IPS-18c (cell line): ENCODE results near the gene MAN1A1.

Experiments
- H3K4me3 ChIP-seq: 2 replicates; pipeline ENCODE4 v1.7.0; 2013; ENCODE audit warnings: low read depth, mild to moderate bottlenecking, low read length, moderate library complexity; ENCODE audit not compliant: insufficient read depth
- H3K9me3 ChIP-seq: one replicate; pipeline ENCODE4 v1.6.1; 2013; ENCODE audit warnings: mild to moderate bottlenecking, low read length, moderate library complexity; ENCODE audit not compliant: control insufficient read depth, insufficient read depth

The MAN1A1 gene

DNA sequence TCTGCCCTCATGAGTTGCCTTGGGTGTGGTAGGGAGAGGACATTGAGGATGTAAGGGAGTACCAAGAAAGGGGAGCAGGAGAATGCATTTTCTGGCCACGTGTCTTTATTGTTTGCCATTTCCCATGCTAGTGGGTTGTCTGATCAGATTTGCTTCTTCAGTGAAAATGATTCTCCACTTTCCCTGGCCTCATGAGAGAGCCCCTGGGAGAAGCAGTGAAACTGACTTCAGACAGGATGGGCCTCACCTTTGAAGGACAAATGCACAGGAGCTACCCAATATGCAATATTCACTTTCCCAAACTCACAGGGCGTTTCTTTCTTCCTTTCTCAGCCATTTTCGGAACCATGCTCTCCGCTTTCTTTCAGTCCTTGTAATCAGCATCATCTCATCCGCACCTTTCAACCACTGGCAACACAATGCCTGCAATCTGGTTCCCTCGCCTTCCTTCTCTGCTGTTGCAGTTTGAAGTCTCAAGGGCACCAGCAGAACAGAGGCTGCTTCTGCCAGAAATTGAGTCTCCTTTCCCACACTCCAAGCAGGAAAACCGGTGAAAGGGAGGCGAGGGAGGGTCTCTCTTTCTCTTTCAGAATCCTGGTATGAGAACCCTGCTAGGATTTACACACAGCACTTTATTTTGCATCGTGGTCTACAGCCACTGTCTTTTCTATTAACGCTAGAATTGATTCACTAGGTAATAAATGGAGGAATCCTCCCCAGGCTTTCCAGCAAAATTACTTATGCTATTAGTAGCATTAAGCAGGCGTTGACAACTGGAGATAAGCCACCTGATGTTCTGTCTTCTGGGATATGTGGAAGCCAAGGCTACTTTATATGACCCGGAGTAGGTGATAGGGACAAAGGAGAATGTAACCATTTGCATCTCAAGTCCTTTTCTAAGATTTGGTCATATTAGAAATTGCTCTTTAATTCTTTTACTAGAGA, 209.1 kb downstream of the MAN1A1 start:
- Histone ChIP-seq H3K9me3 (no peaks in the 10 kb centered on the region), H3K4me3 (no peak overlapping the region)

DNA sequence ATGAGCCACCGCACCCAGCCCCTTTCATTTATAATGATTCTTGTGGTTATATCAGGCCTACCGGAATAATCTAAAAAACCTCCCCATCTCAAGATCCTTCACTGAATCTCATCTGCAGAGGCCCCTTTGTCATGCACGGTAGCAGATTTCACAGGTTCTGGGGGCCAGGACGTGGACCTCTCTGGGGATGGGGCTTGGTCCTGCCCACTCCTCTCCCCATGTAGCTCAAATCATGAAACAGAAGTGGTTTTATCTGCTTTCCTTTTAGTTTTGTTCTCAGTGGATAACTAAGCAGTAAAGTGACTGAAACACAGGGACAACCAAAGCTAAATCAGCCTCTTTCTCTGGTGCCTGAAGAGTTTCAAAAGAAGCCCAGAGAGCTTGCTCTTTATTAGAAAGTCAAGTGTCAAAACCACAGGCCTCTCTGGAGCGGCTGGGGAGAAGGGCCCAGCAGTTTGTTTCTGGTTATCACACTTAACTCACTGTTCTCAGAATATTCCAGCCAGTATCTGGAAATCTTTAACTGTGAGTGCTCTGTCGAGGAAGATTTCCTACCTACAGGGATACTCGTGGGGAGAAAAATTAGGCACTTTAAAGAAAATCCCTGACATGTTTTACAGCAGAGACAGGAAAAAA, 210.5 kb downstream of the MAN1A1 start:
- no peak overlapping the region; the same call in 1 of the 2 replicates for H3K4me3 ChIP-seq
- H3K9me3 ChIP-seq, result no peaks in the 10 kb centered on the region

DNA sequence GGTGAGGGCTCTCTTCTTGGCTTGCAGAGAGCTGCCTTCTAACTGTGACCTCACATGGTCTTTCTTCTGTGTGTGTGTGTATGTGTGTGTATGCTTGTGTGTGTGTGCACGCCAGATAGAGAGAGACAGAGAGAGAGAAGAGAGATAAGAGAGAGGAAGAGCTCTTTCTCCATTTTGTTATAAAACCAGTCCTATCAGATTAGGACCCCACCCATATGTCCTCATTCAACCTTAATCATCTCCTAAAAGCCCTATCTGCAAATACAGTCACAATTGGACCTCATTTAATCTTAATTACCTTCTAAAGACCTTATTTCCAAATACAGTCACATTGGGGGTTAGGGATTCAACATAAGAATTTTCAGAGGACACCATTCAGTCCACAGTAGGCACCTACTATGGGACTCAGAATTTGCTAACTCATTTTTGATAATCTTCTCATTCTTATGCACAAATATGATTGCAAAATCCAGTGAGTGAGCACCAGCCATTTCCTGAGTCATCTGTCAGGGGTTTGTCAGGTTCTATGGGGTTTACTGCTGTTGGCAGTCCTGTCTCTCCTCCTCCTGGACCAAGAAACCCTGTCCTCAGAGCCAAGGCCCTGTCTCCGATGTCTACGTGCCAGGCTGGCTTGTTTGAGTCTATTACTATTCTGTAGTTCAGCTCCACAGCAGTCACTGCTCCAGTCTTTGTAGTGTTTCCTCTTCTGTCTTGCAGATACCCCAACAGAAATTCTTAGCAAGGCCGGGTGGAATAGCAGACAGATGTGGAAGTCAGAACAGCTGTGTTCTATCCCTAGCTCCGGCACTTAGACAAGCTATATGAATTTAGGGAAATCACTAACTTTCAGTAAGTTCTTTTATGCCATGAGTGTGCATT, 212.1 kb downstream of the MAN1A1 start:
- no peaks in the 10 kb centered on the region for H3K9me3 ChIP-seq
- no peak overlapping the region for H3K4me3 ChIP-seq

DNA sequence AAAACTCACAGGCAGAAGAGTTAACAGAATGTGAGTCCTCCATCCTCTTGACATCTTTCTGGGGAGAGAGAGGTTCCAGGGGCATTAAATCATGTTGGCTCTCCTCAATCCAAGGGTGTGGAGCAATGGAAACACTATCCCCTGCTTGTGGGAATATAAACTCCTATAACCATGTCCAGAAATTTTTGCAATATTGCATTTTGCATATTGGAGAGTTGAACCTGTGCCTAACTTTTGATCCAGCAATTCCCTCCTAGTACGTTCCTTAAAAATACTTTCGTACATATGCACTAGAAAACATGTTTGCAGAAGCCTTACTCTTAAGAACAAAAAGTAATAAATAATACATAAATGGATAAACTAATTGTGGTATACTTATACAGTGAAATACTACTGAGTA, 214.8 kb downstream of the MAN1A1 start:
- H3K4me3 ChIP-seq, result no peak overlapping the region
- no peaks in the 10 kb centered on the region for H3K9me3 ChIP-seq

DNA sequence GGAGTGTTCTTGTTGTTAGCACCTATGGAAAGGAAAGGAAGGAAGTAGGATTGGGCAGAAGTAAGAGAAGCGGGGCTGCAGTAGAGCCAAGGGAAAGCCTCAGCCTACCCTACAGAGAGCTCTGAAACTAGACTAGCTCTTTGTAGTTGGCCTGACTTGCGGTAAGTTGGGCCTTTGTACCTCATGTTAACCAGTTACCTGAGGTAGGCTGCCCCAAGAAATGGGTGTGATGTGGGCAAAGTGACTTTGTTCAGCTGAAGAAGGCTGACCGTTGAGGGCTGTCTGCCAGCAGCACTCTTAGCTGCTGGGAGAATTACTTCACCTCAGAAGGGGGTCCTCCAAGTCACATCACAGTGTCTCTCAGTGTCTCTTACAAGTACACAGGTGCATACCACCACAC, 216.2 kb downstream of the MAN1A1 start:
- Histone ChIP-seq H3K9me3 (no peaks in the 10 kb centered on the region), H3K4me3 (no peak overlapping the region)

DNA sequence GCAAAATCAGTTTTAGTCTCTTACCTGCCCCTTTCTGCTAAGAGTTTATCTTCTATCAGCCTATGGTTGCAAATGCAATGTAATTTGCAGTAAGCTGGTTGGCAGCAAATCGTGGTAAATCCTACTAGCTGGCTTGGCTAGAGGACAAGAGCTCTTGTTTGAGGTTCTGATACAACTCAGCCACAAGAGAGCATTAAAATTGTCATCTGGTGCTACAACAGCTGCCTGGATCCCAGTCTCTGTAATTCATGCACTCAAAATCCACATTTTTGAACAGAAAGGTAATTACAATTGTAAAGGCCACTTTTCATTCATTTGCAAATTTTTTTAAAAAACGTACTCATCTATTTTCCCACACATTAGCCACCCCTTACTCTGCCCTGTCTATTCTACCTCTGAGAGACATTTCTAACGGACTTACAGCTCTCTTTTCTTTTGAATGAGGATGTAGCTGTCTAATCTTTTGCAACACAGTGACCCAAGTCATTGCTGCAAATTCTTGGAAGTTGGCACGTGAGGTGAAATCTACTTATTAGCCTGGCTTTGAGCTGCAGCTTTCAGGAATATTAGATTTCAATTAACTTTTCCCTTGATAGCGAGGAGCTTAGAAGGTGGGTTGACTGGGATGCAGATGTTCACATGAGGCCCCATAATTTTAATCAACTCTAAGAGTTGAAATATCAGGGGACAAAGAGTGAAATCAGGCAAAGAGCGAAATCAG, 217.1 kb downstream of the MAN1A1 start:
- H3K9me3 ChIP-seq, result peaks cover under 1% of the 10 kb centered on the region
- H3K4me3 ChIP-seq, result no peak overlapping the region

DNA sequence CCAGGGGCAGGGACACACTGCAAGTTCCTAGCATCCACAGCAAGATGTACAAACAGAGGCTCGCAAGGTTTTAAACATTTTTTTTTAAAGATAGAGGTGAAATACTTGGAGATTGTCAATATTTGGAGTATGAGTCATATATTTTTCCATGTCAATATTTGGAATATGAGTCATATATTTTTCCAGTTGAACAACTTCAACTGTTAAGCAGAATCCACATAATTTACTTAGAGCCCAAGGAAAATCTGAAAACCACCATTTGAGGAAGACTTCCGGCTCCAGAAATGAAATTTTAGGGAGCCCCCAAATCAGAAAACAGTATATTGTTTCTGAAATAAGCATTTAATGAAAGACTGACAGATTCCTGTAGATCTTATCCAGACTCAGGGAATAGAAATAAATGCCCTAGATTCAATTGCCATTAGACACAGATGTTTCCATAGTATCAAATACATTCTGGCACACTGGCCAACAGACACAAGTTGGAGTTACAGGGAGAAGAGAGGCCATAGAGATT, 219.5 kb downstream of the MAN1A1 start:
- H3K9me3 ChIP-seq, result peaks cover 2% of the 10 kb centered on the region
- no peak overlapping the region for H3K4me3 ChIP-seq

DNA sequence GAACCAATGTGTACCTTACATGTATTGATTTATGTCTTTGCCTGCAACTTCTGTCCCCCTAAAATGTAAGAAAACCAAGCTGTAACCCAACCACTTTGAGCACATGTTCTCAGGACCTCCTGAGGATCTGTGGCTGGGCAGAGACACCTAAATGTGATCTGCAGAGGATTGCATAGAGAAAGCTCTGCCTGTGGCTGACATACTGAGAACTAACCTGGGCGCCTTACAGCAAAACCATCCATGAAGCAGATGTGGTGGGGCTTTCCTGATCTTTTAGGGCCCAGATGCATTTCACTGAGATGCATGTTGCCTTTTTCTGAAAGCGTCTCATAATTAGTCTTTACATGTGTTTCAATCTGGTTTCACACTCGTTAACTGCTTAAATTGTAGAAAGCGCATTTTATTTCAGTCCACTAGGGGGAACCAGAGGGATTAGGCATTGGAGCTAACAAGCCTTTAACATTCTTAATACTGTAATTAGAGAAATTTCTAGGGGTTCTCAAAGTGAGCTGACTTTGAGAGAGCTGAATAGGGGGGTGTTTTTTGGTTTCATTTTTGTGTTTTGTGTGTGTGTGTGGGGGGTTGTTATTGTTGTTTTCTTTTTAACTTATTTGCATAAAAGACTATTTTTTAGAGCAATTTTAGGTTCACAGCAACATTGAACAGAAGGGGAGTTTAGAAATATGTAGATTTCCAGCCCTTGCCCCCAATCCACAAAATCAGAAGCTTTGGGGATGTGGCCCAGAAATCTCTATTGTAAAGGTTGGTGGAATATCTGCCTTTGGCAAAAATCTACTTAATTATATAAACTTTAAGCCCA, 220.2 kb downstream of the MAN1A1 start:
- H3K4me3 ChIP-seq, result no peak overlapping the region
- peaks cover 2% of the 10 kb centered on the region for H3K9me3 ChIP-seq

DNA sequence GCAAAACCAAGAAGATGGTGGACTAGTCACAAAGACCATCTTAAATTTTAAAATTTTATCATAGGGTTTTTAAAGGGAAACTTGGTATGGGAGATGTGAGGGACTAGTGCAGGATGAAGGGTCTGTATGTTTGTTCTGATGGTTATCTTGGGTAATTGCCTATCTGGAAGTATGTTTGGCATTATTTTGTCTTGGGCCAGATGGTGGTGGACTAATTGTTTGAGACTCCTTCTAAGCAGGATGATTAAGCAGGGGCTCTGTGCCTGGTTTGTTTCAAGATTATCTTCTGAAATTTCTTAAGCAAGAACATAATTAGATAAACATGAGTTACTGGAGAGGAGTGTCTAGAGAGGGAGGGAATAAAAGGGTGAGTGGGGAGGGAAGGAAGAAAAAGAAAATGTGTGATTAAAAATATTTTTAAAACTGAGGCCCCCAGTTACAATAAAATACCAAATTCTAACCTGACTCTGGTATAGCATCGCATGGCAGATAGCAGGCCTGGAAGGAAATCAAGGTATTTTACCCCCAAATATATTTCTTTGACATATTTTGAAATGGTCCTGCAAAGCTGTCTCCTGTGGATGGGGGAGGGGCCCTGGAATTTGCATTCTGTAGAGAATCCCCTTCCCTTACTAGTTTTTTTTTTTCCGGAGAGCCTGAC, 221.2 kb downstream of the MAN1A1 start:
- Histone ChIP-seq H3K9me3 (peaks cover 2% of the 10 kb centered on the region), H3K4me3 (no peak overlapping the region)

DNA sequence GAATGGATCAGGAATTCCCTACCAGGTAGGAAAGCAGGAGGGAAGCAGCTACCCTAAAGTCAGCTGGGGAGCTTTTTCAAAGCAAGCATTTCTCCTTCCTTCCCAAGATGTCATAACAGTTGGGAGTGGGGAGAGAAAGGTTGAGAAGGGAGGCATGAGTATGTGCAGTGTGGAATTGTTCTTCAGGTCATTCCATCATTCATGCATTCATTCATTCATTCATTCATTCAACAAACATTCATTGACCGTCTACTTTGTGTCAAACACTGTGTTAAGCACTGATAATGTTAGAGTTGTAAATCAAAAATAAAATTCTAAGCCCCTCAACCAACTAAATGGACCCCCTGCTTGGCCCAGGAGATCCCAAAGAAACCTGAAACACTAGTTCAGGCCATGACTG, 221.9 kb downstream of the MAN1A1 start:
- no peak overlapping the region for H3K4me3 ChIP-seq
- H3K9me3 ChIP-seq, result peaks cover 2% of the 10 kb centered on the region
